Measurements from ENCODE around the gene ARL5B. TPM values are rescaled to one million over a fixed set of nuclear protein-coding genes. Genes with fewer than 3 reads are reported as not detected.

ARL5B gene
- total and polyA plus RNA-seq, 3 donors from 2014 or later = 9.4 to 18.3 (median 16.8) TPM

DNA sequence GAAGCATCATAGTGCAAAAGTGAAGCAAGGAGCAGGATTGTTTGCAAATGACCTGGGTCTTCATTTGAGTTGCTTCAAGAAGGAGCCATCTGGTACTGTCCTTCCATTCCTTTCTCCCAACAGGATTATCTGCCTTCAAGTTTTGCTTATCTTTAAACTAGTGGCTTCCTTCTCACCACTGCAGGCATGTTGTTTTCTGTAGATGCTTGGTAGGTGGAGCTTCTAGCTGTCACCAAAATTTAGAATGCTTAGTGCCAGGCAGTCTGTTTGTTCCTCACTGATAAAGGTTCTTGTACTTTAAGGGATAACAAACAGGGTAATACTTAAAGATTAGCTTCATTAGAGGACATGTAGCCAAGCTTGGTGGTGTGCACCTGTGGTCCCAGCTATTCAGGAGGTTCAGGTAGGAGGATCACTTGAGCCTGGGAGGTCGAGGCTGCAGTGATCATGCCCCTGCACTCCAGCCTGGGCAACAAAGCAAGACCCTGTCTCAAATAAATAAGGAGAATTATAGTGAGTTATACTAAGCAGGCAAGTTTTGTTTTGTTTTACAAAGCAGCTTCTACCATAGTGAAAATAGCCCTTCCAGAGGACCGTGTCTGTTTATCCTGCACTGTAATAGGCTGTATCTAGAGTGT is 5.7 kb downstream of the ARL5B start:
- intact Hi-C loops (cut with DNase I; ENCODE audit: low total_unique reads) = no loop called here
- DNase-seq = no peak
- Histone ChIP-seq H3K27ac (no peak overlapping the region), H3K9me3 (no peaks in the 10 kb centered on the region), H3K4me3 (no peak overlapping the region), H3K4me1 (peaks cover 19% of the 10 kb centered on the region), H3K27me3 (no peaks in the 10 kb centered on the region), H3K36me3 (ENCODE audit: low read depth, missing control alignments) (no peaks in the 10 kb centered on the region)
- TF ChIP-seq, protein P1, sequence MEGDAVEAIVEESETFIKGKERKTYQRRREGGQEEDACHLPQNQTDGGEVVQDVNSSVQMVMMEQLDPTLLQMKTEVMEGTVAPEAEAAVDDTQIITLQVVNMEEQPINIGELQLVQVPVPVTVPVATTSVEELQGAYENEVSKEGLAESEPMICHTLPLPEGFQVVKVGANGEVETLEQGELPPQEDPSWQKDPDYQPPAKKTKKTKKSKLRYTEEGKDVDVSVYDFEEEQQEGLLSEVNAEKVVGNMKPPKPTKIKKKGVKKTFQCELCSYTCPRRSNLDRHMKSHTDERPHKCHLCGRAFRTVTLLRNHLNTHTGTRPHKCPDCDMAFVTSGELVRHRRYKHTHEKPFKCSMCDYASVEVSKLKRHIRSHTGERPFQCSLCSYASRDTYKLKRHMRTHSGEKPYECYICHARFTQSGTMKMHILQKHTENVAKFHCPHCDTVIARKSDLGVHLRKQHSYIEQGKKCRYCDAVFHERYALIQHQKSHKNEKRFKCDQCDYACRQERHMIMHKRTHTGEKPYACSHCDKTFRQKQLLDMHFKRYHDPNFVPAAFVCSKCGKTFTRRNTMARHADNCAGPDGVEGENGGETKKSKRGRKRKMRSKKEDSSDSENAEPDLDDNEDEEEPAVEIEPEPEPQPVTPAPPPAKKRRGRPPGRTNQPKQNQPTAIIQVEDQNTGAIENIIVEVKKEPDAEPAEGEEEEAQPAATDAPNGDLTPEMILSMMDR (IDR thresholded peaks at IDR 0.05) = no peak
- no peak for TF ChIP-seq POLR2A (IDR thresholded peaks at IDR 0.05)
- 91 to 92% methylated on average over 2 of the region's 2 CpGs for WGBS, 2 donors

DNA sequence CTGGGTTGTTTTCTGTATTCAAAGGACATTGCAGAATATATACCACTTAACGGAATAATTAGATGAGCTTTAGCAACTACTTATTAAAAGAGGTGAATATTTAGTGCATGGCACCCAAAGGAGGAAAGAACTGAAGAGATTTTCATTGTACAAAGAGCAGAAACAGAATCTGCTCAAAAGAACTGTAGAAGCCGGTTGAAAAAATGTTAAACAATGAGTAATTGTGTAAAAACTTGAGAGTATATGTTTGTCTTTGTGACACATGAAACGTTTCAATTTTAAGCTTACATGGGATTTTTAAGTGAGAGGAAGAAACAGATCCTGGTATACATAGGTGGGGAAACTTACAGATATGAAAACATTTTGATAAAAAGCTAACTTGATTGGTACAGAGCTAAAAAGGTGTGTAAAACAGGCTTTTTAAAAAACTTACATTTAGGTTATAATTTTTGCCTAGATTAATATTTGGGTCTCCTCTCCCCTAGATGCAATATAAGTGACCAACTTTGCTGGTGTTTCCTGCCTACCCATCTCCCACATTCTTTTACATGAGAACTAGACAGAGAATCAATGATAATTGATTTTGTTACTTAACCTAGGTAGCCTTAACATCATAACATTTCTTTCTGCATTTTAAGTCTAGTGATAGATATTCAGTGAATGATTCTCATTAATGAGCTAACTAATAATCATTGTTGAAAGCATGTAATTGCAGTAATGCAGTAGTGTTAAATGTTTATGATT is 6.8 kb downstream of the ARL5B start:
- DNase-seq = no peak
- Histone ChIP-seq H3K27me3 (no peaks in the 10 kb centered on the region), H3K36me3 (ENCODE audit: low read depth, missing control alignments) (no peaks in the 10 kb centered on the region), H3K4me3 (no peak overlapping the region), H3K9me3 (no peaks in the 10 kb centered on the region), H3K27ac (no peak overlapping the region), H3K4me1 (peaks cover 13% of the 10 kb centered on the region)
- WGBS, 2 donors = 48 to 70% methylated on average over 3 of the region's 3 CpGs
- TF ChIP-seq, protein P1 (IDR thresholded peaks at IDR 0.05) = no peak
- TF ChIP-seq POLR2A (IDR thresholded peaks at IDR 0.05) = no peak
- intact Hi-C loops (cut with DNase I; ENCODE audit: low total_unique reads) = no loop called here

DNA sequence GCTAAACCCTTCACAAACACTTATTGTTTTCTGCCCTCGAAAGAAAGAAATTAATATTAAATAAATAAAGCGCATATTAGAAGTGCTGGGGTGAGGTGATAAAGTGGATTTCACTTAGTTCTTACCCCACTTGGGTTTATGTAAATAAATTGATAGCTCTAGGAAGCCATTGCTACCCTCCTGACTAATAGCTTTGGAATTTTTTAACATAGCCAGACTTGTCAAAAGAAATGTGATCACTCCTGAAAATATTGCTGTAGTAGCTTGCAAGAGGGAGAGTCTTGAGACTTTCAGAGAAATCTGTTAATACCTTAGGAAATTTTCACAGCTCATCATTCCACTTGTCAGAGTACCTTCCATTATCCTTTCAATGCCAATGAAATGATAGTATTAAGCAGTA is 7.6 kb downstream of the ARL5B start:
- intact Hi-C loops (cut with DNase I; ENCODE audit: low total_unique reads) = no loop called here
- TF ChIP-seq POLR2A (IDR thresholded peaks at IDR 0.05) = no peak
- TF ChIP-seq, protein P1 (IDR thresholded peaks at IDR 0.05) = no peak
- no peak for DNase-seq

DNA sequence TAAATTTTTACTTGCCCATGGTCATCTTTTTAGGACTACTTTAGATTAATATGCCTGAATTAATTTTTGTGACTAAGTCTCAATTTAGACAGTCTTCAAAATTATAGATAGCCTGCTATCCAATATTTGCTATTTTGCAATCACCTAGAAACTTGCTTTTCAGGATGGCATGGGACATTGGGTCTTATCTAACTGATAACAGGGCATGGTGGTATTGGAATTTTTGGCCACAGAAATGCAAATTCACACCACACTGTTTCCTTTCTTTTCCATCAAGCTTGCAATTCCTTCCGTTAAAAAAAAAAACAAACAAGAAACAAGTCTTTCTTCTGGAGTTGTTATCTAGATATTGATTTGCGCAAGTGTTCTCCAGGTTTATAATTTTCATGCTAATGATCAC is 8.8 kb downstream of the ARL5B start:
- Histone ChIP-seq H3K36me3 (ENCODE audit: low read depth, missing control alignments) (no peaks in the 10 kb centered on the region), H3K27ac (no peak overlapping the region), H3K9me3 (no peaks in the 10 kb centered on the region), H3K4me1 (peaks cover 7% of the 10 kb centered on the region), H3K4me3 (no peak overlapping the region), H3K27me3 (no peaks in the 10 kb centered on the region)
- DNase-seq = no peak
- intact Hi-C loops (cut with DNase I; ENCODE audit: low total_unique reads) = no loop called here
- TF ChIP-seq, protein P1 (IDR thresholded peaks at IDR 0.05) = no peak
- no peak for TF ChIP-seq POLR2A (IDR thresholded peaks at IDR 0.05)
- WGBS, 2 donors = 64 to 69% methylated on average over 2 of the region's 2 CpGs

More for the DNA sequence above, 7.6 kb downstream of the ARL5B start:
- peaks cover 7% of the 10 kb centered on the region for H3K4me1 ChIP-seq
- no peaks in the 10 kb centered on the region for H3K36me3 ChIP-seq (ENCODE audit: low read depth, missing control alignments)
- WGBS, 2 donors = 79 to 90% methylated on average over 2 of the region's 2 CpGs
- H3K27me3 ChIP-seq = no peaks in the 10 kb centered on the region
- no peak overlapping the region for H3K4me3 ChIP-seq
- H3K9me3 ChIP-seq = no peaks in the 10 kb centered on the region
- no peak overlapping the region for H3K27ac ChIP-seq

All from testis (tissue), 3 donors.